ENCODE results near the gene ACP6. TPM values are rescaled to one million over a fixed set of nuclear protein-coding genes. Genes with fewer than 3 reads are reported as not detected.

The ACP6 gene
- total and polyA plus RNA-seq, 10 of the 15 experiments (the other 5 are each of a cell fraction or from before 2014, with no cell fraction given), result 3.1 to 19.7 (median 9.4) TPM

- TF ChIP-seq HDGF (IDR thresholded peaks at IDR 0.05) (no peak), ZNF24 (IDR thresholded peaks at IDR 0.05) (no peak), STAT1 (conservative IDR thresholded peaks at IDR 0.05) (no peak), RAD21 (IDR thresholded peaks at IDR 0.05; ENCODE audit: insufficient read depth, low read depth, low read length) (peak; percentile 64), E2F4 (IDR thresholded peaks at IDR 0.05; ENCODE audit: low read depth, low read length) (no peak), SUPT20H (IDR thresholded peaks at IDR 0.05; ENCODE audit: borderline replicate concordance, control insufficient read depth, low read depth, low read length) (no peak), SMC3 (IDR thresholded peaks at IDR 0.05; ENCODE audit: borderline replicate concordance, low read length) (peak; percentile 53; the same call in 1 of the 2 replicates), EGR1 (IDR thresholded peaks at IDR 0.05; ENCODE audit: borderline replicate concordance in 1 of 2, low read depth in 2 of 2, low read length in 2 of 2) (no peak), CEBPZ (IDR thresholded peaks at IDR 0.05; ENCODE audit: low read depth, low read length) (no peak), PAX8 (IDR thresholded peaks at IDR 0.05) (no peak)
These were observed 30.0 kb upstream of the ACP6 start (continued) for GRCh38 chr1:147700042-147701006.
